ENCODE data around the gene BCKDHB. TPM values are rescaled to one million over a fixed set of nuclear protein-coding genes. Genes with fewer than 3 reads are reported as not detected.

The BCKDHB gene
- total RNA-seq, 6 donors from 2014 or later = 12.8 to 26.2 (median 14.5) TPM

DNA sequence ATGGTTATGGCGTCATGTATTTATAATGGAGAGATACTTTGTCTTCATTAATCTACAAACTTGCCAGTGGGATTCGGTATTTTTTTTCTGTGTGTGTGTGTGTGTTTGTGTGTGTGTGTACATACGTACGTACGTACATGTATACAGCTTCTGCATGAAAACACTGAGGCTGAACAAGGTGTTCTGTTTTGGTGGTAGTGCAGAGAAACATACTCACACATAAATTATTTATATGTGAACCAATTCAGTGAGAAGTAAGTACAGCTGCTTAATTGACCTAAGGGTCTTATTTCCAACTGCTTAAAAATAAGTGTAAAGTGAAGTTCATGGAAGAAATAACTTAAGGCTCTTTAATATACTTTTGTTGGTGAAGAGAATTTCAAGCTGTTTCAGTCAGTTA lies 234.2 kb downstream of the BCKDHB start:
- H3K27me3 ChIP-seq = no peaks in the 10 kb centered on the region
- TF ChIP-seq EP300 (IDR thresholded peaks at IDR 0.05) (no peak), POLR2AphosphoS5 (IDR thresholded peaks at IDR 0.05) (no peak), POLR2A (IDR thresholded peaks at IDR 0.05) (no peak)
- TF ChIP-seq, protein P1, sequence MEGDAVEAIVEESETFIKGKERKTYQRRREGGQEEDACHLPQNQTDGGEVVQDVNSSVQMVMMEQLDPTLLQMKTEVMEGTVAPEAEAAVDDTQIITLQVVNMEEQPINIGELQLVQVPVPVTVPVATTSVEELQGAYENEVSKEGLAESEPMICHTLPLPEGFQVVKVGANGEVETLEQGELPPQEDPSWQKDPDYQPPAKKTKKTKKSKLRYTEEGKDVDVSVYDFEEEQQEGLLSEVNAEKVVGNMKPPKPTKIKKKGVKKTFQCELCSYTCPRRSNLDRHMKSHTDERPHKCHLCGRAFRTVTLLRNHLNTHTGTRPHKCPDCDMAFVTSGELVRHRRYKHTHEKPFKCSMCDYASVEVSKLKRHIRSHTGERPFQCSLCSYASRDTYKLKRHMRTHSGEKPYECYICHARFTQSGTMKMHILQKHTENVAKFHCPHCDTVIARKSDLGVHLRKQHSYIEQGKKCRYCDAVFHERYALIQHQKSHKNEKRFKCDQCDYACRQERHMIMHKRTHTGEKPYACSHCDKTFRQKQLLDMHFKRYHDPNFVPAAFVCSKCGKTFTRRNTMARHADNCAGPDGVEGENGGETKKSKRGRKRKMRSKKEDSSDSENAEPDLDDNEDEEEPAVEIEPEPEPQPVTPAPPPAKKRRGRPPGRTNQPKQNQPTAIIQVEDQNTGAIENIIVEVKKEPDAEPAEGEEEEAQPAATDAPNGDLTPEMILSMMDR (IDR thresholded peaks at IDR 0.05) = no peak
- DNase-seq = no peak
- H3K4me3 ChIP-seq = no peak overlapping the region
- no peaks in the 10 kb centered on the region for H3K36me3 ChIP-seq
- no peak for ATAC-seq (ENCODE audit: low FRiP score in 2 of 2)
- H3K9me3 ChIP-seq = no peaks in the 10 kb centered on the region
- WGBS, 2 donors = 76 to 86% methylated on average over 5 of the region's 5 CpGs
- H3K27ac ChIP-seq = no peak overlapping the region
- H3K4me1 ChIP-seq = peaks cover 0 to 6% (median 0%) of the 10 kb centered on the region in 4 donors

DNA sequence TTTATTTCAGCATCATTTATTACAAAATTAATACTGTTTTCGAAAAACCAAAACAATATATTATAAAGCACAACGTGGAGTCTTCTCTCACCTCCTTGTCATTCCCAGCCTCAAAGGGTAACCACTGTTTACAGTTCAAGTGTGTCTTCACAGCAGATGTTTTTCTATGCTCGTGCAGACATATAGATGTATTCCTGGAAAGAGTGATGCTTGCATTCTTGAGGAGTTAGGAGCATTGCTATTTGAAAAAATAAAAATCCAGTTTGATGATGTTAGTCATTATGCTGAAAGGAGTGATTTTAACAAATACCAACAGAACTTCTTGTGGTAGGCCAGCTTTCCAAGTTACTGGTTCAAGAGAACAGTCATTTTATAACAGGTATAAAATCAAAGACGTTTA lies 234.9 kb downstream of the BCKDHB start:
- Histone ChIP-seq H3K36me3 (no peaks in the 10 kb centered on the region), H3K4me3 (no peak overlapping the region), H3K27me3 (no peaks in the 10 kb centered on the region), H3K4me1 (peaks cover 0 to 6% (median 0%) of the 10 kb centered on the region in 4 donors), H3K9me3 (no peaks in the 10 kb centered on the region), H3K27ac (no peak overlapping the region)
- 54 to 57% methylated on average over 4 of the region's 4 CpGs for WGBS, 2 donors
- no peak for ATAC-seq (ENCODE audit: low FRiP score in 2 of 2)
- TF ChIP-seq EP300 (IDR thresholded peaks at IDR 0.05) (no peak), POLR2AphosphoS5 (IDR thresholded peaks at IDR 0.05) (no peak), POLR2A (IDR thresholded peaks at IDR 0.05) (no peak)
- TF ChIP-seq, protein P1 (IDR thresholded peaks at IDR 0.05) = no peak
- no peak for DNase-seq

DNA sequence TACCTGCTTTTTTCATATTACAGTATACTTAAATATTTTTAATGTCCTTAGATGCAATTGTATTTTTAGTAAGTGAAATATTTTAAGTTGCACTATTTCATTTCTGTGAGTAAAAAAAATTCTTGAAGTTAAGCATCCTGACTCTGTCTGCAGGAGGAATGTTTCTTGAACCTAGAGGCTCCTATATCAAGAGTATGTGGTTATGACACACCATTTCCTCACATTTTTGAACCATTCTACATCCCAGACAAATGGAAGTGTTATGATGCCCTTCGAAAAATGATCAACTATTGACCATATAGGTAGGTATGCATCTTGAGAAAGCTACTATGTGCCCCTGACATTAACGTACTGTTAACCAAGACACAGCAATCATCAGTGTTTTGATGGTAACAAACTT lies 237.0 kb downstream of the BCKDHB start:
- no peak for DNase-seq
- H3K4me1 ChIP-seq = peaks cover 0 to 1% (median 0%) of the 10 kb centered on the region in 4 donors
- 98% methylated on average over 2 of the region's 2 CpGs for whole genome bisulfite sequencing, 2 donors

DNA sequence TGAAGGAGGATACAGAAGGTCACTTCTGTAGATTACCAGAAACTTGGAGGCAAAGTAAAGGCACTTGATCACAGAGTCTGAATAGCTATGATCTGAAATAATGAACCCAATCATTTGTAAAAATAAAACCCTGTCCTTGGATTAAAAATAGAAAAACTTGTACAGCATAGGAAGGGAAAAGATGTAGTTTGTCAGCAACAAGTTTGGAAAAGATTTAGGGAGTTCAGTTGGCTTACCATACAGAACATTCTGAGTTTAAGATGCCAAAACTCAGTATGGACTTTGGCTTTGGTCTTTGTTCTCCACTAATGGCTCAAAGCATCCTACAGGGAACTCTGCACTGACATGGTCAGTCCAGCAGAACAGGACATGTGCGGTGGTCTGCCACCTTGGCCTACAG lies 240.6 kb downstream of the BCKDHB start:
- no peak for DNase-seq
- H3K27ac ChIP-seq = no peak overlapping the region
- no peaks in the 10 kb centered on the region for H3K9me3 ChIP-seq
- no peaks in the 10 kb centered on the region for H3K27me3 ChIP-seq
- no peaks in the 10 kb centered on the region for H3K36me3 ChIP-seq
- WGBS, 2 donors = 93 to 94% methylated on average over 1 of the region's 1 CpG
- H3K4me1 ChIP-seq = no peaks in the 10 kb centered on the region
- no peak overlapping the region for H3K4me3 ChIP-seq
- no peak for ATAC-seq (ENCODE audit: low FRiP score in 2 of 2)
- TF ChIP-seq EP300 (IDR thresholded peaks at IDR 0.05) (no peak), POLR2A (IDR thresholded peaks at IDR 0.05) (no peak), POLR2AphosphoS5 (IDR thresholded peaks at IDR 0.05) (no peak)
- TF ChIP-seq, protein P1 (IDR thresholded peaks at IDR 0.05) = no peak

More for the DNA sequence above, 237.0 kb downstream of the BCKDHB start:
- no peak for ATAC-seq (ENCODE audit: low FRiP score in 2 of 2)
- TF ChIP-seq POLR2A (IDR thresholded peaks at IDR 0.05) = no peak
- TF ChIP-seq, protein P1 (IDR thresholded peaks at IDR 0.05) = no peak
- TF ChIP-seq POLR2AphosphoS5 (IDR thresholded peaks at IDR 0.05) = no peak
- TF ChIP-seq EP300 (IDR thresholded peaks at IDR 0.05) = no peak
- Histone ChIP-seq H3K27me3 (no peaks in the 10 kb centered on the region), H3K27ac (no peak overlapping the region), H3K4me3 (no peak overlapping the region), H3K9me3 (no peaks in the 10 kb centered on the region), H3K36me3 (no peaks in the 10 kb centered on the region)

DNA sequence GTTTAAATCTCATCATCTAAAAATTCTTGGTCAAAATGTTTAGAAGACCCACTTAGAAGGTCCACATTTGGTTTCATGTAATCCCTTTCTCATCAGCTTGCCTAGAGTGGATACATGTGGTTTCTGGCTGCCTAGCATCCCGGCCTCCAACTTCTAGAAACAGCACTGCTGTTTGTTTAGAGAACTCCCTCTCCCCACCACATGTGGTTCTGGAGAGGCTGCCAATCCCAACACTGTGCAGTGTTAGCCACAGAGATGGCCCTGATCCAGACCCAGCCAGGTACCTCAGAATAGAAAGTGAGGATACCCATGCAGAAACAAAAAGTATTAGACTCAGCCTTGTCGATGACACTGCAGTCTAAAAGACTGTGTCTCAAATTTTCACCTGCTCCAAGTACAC lies 241.8 kb downstream of the BCKDHB start:
- Histone ChIP-seq H3K9me3 (no peaks in the 10 kb centered on the region), H3K4me3 (no peak overlapping the region), H3K4me1 (no peaks in the 10 kb centered on the region), H3K27ac (no peak overlapping the region), H3K27me3 (no peaks in the 10 kb centered on the region), H3K36me3 (no peaks in the 10 kb centered on the region)
- WGBS, 2 donors = 83 to 92% methylated on average over 2 of the region's 2 CpGs
- TF ChIP-seq POLR2AphosphoS5 (IDR thresholded peaks at IDR 0.05) (no peak), EP300 (IDR thresholded peaks at IDR 0.05) (no peak), POLR2A (IDR thresholded peaks at IDR 0.05) (no peak)
- TF ChIP-seq, protein P1 (IDR thresholded peaks at IDR 0.05) = no peak
- ATAC-seq (ENCODE audit: low FRiP score in 2 of 2) = no peak
- DNase-seq = no peak

Measured in upper lobe of left lung (tissue), 6 donors.